Esophagus muscularis mucosa (tissue), 4 donors: Measurements from ENCODE around the gene C11orf98.

Experiments
- CTCF ChIP-seq, 3 experiments: fragments of 200-600 bp in 2 of 3; fragments of 450-650 bp in 1 of 3; sonication (generic) in 2 of 3; IDR thresholded peaks; one replicate each; pipeline ENCODE4 v1.5.1; 2017 to 2019; ENCODE audit warnings: antibody characterized with exemption in 3 of 3, mild to moderate bottlenecking in 2 of 3, moderate library complexity in 1 of 3
- EP300 ChIP-seq: sonication (generic); formaldehyde crosslinking; IDR thresholded peaks from one replicate; pipeline ENCODE4 v1.6.1; 2017; ENCODE audit warnings: antibody characterized with exemption
- POLR2A ChIP-seq: fragments of 450-650 bp; IDR thresholded peaks from one replicate; pipeline ENCODE4 v1.6.1; 2017; ENCODE audit warnings: antibody characterized with exemption, moderate library complexity, mild to moderate bottlenecking, low read depth
- POLR2AphosphoS5 ChIP-seq, 2 donors: sonication (generic); formaldehyde crosslinking; IDR thresholded peaks; one replicate each; pipeline ENCODE4 v1.6.1; 2017; ENCODE audit warnings: antibody characterized with exemption in 2 of 2

- no peak for TF ChIP-seq CTCF (IDR thresholded peaks at IDR 0.05)
- TF ChIP-seq POLR2A, result no peak
- TF ChIP-seq POLR2AphosphoS5 (IDR thresholded peaks at IDR 0.05), result no peak
- no peak for TF ChIP-seq EP300
These were observed 18.0 kb downstream of the C11orf98 start for GRCh38 chr11:62646825-62647608.
